Fibroblast of lung (primary cell): Measurements from ENCODE around the gene AMFR. TPM values are rescaled to one million over a fixed set of nuclear protein-coding genes. Genes with fewer than 3 reads are reported as not detected.

Experiments
- DNase-seq, 2 donors: peaks; one replicate each; pipeline versions ENCODE4 v3.0.0 to v3.0.0-alpha.2; 2010; ENCODE audit warnings: low read depth in 2 of 2
- H2AFZ ChIP-seq: 2 replicates; pipeline ENCODE4 v1.5.1; 2012; ENCODE audit warnings: low read length, control low read depth, inconsistent platforms
- H3K27ac ChIP-seq: 2 replicates; pipeline ENCODE4 v1.5.1; 2011; ENCODE audit warnings: low read length, control low read depth; ENCODE audit not compliant: insufficient read depth
- H3K27me3 ChIP-seq: 2 replicates; pipeline ENCODE4 v1.5.1; 2011; ENCODE audit warnings: mild to moderate bottlenecking, low read length; ENCODE audit not compliant: control insufficient read depth, insufficient read depth
- H3K36me3 ChIP-seq: 2 replicates; pipeline ENCODE4 v1.5.1; 2011; ENCODE audit warnings: low read length; ENCODE audit not compliant: control insufficient read depth, insufficient read depth
- H3K4me1 ChIP-seq: 2 replicates; pipeline ENCODE4 v1.5.1; 2011; ENCODE audit warnings: low read length; ENCODE audit not compliant: control insufficient read depth, insufficient read depth; ENCODE audit errors: extremely low read depth
- H3K4me2 ChIP-seq: 2 replicates; pipeline ENCODE4 v1.5.1; 2011; ENCODE audit warnings: low read length, control low read depth; ENCODE audit not compliant: insufficient read depth; ENCODE audit errors: extremely low read depth
- H3K4me3 ChIP-seq, 4 experiments: fragments of 200-600 bp in 1 of 4; sonication (generic) in 1 of 4; replicated peaks in 1 of 4; 2 replicates each; pipeline ENCODE4 v1.5.1; 2011 to 2016; ENCODE audit warnings: low read length in 4 of 4, low read depth in 3 of 4, mild to moderate bottlenecking in 3 of 4, control low read depth in 2 of 4, inconsistent platforms in 1 of 4, mixed read lengths in 1 of 4; ENCODE audit not compliant: insufficient read depth in 1 of 4; ENCODE audit errors: control extremely low read depth in 1 of 4
- H3K79me2 ChIP-seq: 2 replicates; pipeline ENCODE4 v1.5.1; 2012; ENCODE audit warnings: mild to moderate bottlenecking, low read length, inconsistent platforms; ENCODE audit not compliant: control insufficient read depth, insufficient read depth
- H3K9ac ChIP-seq: 2 replicates; pipeline ENCODE4 v1.5.1; 2011; ENCODE audit warnings: mild to moderate bottlenecking, low read length, control low read depth; ENCODE audit not compliant: insufficient read depth
- H3K9me3 ChIP-seq: 2 replicates; pipeline ENCODE4 v1.5.1; 2012; ENCODE audit warnings: low read depth, low read length; ENCODE audit not compliant: control insufficient read depth, insufficient read depth
- H4K20me1 ChIP-seq: 2 replicates; pipeline ENCODE4 v1.5.1; 2011; ENCODE audit warnings: low read length; ENCODE audit not compliant: control insufficient read depth, insufficient read depth; ENCODE audit errors: extremely low read depth
- CTCF ChIP-seq, 2 donors: IDR thresholded peaks in 1 of 2; conservative IDR thresholded peaks in 1 of 2; 1 replicate in 1 of 2; 2 replicates in 1 of 2; pipeline ENCODE4 v1.5.1; 2011 to 2012; ENCODE audit warnings: low read length in 2 of 2, control low read depth in 1 of 2, inconsistent platforms in 1 of 2, low read depth in 1 of 2, mild to moderate bottlenecking in 1 of 2
- EZH2 ChIP-seq: IDR thresholded peaks from 2 replicates; pipeline ENCODE4 v1.5.1; 2012; ENCODE audit warnings: low read length, control low read depth, mild to moderate bottlenecking; ENCODE audit errors: missing control alignments
- polyA plus RNA-seq, 2 donors: library from polyadenylated mRNA; depleted of rRNA in 1 of 2; stranded (reverse) in 1 of 2; unstranded in 1 of 2; fragments of >200 nt; gene quantifications; 2 replicates each; pipeline ENCODE4 v1.2.1, GENCODE V29; 2011 to 2012; ENCODE audit warnings: missing spikeins in 1 of 2
- total RNA-seq: library from RNA; depleted of rRNA; stranded (reverse); fragments of >200 nt; gene quantifications from 2 replicates; pipeline ENCODE4 v1.2.1, GENCODE V29; 2014

AMFR gene
- total and polyA plus RNA-seq, 2 donors (not counting 1 experiment from before 2014, with no cell fraction given): 75.9 to 413 TPM

GRCh38 chr16:56360117-56361008, 65.0 kb downstream of the AMFR start:
- no peak for DNase-seq
- Histone ChIP-seq H4K20me1 (no peaks in the 10 kb centered on the region), H3K4me1 (peaks cover 2% of the 10 kb centered on the region), H3K27me3 (no peaks in the 10 kb centered on the region), H3K9ac (no peak overlapping the region), H3K27ac (no peak overlapping the region), H3K4me2 (no peak overlapping the region), H3K36me3 (peaks cover 14% of the 10 kb centered on the region), H3K4me3 (no peak overlapping the region), H3K9me3 (no peaks in the 10 kb centered on the region), H2AFZ (no peak overlapping the region), H3K79me2 (no peaks in the 10 kb centered on the region)
- TF ChIP-seq EZH2: no peak
- TF ChIP-seq CTCF (conservative IDR thresholded peaks at IDR 0.05 in 1 of 2, IDR thresholded peaks at IDR 0.05 in 1 of 2; ENCODE audit: low read depth in 1 of 2, low read length in 2 of 2): no peak

GRCh38 chr16:56357765-56358322, 67.5 kb downstream of the AMFR start:
- peak overlapping the region; percentile 77 for H3K27ac ChIP-seq
- no peak for DNase-seq
- no peak overlapping the region for H3K4me2 ChIP-seq
- no peaks in the 10 kb centered on the region for H3K9me3 ChIP-seq
- H3K79me2 ChIP-seq: no peaks in the 10 kb centered on the region
- no peaks in the 10 kb centered on the region for H4K20me1 ChIP-seq
- H3K36me3 ChIP-seq: peaks cover 9% of the 10 kb centered on the region
- no peak overlapping the region for H3K9ac ChIP-seq
- TF ChIP-seq CTCF (conservative IDR thresholded peaks at IDR 0.05 in 1 of 2, IDR thresholded peaks at IDR 0.05 in 1 of 2; ENCODE audit: low read depth in 1 of 2, low read length in 2 of 2) (no peak), EZH2 (no peak)
- H3K4me3 ChIP-seq: no peak overlapping the region
- H3K4me1 ChIP-seq: peaks cover 2% of the 10 kb centered on the region
- H3K27me3 ChIP-seq: no peaks in the 10 kb centered on the region
- H2AFZ ChIP-seq: no peak overlapping the region

DNA sequence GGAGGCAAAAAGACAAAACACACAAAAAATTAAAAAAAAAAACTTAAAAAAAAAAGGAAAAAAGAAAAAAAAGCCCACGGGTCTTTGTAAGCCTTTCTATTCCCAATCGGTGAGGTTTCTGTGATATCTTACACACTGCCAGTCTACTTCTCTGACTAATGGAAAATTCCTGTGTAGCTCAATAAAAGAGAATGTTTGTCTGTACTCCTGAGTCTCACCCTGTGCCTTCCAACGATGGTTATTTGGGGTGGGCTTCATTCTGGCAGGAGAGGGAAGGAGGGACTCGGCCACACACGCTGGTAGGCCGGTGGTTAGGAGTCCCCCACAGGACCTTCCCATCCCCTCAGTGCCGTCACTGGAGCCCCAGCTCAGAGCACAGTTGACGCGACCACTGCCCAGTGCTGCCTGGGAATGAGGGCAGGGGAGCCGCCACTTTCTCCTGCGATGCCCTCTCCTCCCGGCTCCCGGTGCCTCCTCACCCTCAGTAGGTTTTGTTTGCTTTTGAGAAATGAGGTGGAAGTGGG, 68.0 kb downstream of the AMFR start:
- Histone ChIP-seq H3K79me2 (no peaks in the 10 kb centered on the region), H3K4me2 (peak overlapping the region; percentile 61), H3K4me3 (peak overlapping the region; percentile 0 to 73 (median 50)), H3K27ac (peak overlapping the region; percentile 77), H3K36me3 (peaks cover 7% of the 10 kb centered on the region), H4K20me1 (no peaks in the 10 kb centered on the region), H3K9ac (no peak overlapping the region), H3K9me3 (no peaks in the 10 kb centered on the region), H2AFZ (peak overlapping the region; percentile 25), H3K4me1 (peaks cover 2% of the 10 kb centered on the region), H3K27me3 (no peaks in the 10 kb centered on the region)
- TF ChIP-seq CTCF (conservative IDR thresholded peaks at IDR 0.05 in 1 of 2, IDR thresholded peaks at IDR 0.05 in 1 of 2; ENCODE audit: low read depth in 1 of 2, low read length in 2 of 2) (no peak), EZH2 (no peak)
- DNase-seq: peak in 1 of 2 donors; percentile 81
